ENCODE measurements around the gene MYBPH. TPM values are rescaled to one million over a fixed set of nuclear protein-coding genes. Genes with fewer than 3 reads are reported as not detected.

Gene MYBPH
- total RNA-seq, 3 donors from 2014 or later: not detected

- Histone ChIP-seq H3K9me3 (no peaks in the 10 kb centered on the region), H3K4me3 (no peak overlapping the region), H3K36me3 (ENCODE audit: low read depth) (no peaks in the 10 kb centered on the region), H3K4me1 (ENCODE audit: low read depth) (peaks cover 3% of the 10 kb centered on the region)
- TF ChIP-seq CTCF (IDR thresholded peaks at IDR 0.05): no peak
- ATAC-seq (no peak), DNase-seq (no peak)
- intact Hi-C loops (cut with DNase I, micrococcal nuclease): no loop called here
Measured at GRCh38 chr1:203186091-203186445, 10.4 kb upstream of the MYBPH start.

- H3K4me1 ChIP-seq (ENCODE audit: low read depth): peaks cover 3% of the 10 kb centered on the region
- H3K4me3 ChIP-seq: no peak overlapping the region
- no peaks in the 10 kb centered on the region for H3K36me3 ChIP-seq (ENCODE audit: low read depth)
- ATAC-seq (no peak), DNase-seq (no peak)
- intact Hi-C loops (cut with DNase I, micrococcal nuclease): no loop called here
- no peak for TF ChIP-seq CTCF (IDR thresholded peaks at IDR 0.05)
- no peaks in the 10 kb centered on the region for H3K9me3 ChIP-seq
Measured at GRCh38 chr1:203185585-203185984, 10.0 kb upstream of the MYBPH start.

DNA sequence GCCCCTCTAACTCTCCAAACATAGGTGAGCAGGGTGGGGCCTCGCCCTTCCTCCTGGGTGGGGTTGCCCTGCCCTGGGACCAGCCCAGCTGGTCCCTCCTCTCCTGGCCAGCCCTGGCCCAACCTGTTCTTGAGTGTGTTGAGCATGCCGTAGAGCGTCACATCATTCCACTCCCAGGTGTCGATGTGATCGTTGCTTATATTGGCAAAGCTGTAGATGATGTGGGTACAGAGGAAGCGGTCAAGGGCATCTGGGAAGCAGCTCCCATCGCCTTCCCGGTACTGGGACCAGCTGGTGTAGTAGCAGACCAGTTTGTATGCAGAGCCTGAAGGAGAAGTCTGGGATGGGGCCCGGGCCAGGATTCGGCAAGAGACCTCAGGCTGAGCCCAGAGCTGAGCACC is 9.4 kb upstream of the MYBPH start:
- no peak for DNase-seq
- H3K4me1 ChIP-seq (ENCODE audit: low read depth): peaks cover 3% of the 10 kb centered on the region
- H3K36me3 ChIP-seq (ENCODE audit: low read depth): no peaks in the 10 kb centered on the region
- intact Hi-C loops (cut with DNase I, micrococcal nuclease): no loop called here
- ATAC-seq: no peak
- H3K9me3 ChIP-seq: no peaks in the 10 kb centered on the region
- no peak for TF ChIP-seq CTCF (IDR thresholded peaks at IDR 0.05)
- H3K4me3 ChIP-seq: no peak overlapping the region

DNA sequence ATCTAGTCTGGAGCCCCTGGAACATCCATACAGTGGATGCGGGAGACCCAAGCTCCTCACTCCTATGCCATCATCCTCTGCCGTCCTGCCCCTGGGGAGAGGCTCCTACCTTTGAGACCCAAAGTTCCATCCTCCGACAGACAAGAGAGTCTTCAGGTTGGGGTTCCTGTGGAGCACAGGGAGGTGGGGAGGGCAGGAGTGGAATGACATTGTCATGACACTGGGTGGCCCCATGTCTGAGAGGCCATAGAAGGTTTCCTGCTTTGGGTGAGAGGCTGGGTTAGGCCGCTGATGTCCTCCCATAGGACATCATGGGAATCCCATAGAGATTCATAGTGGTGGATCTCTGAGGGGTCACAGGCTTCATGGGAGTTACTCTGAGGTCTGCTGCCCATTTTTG is 8.8 kb upstream of the MYBPH start:
- H3K4me1 ChIP-seq (ENCODE audit: low read depth): peaks cover 3% of the 10 kb centered on the region

GRCh38 chr1:203183828-203184227 is 8.2 kb upstream of the MYBPH start:
- no peaks in the 10 kb centered on the region for H3K36me3 ChIP-seq (ENCODE audit: low read depth)
- peaks cover 3% of the 10 kb centered on the region for H3K4me1 ChIP-seq (ENCODE audit: low read depth)
- H3K9me3 ChIP-seq: no peaks in the 10 kb centered on the region
- no peak overlapping the region for H3K4me3 ChIP-seq
- intact Hi-C loops (cut with DNase I, micrococcal nuclease): no loop called here
- TF ChIP-seq CTCF (IDR thresholded peaks at IDR 0.05): no peak
- no peak for DNase-seq
- no peak for ATAC-seq

More for the DNA sequence above, 8.8 kb upstream of the MYBPH start:
- H3K9me3 ChIP-seq: no peaks in the 10 kb centered on the region
- ATAC-seq (no peak), DNase-seq (no peak)
- intact Hi-C loops (cut with DNase I, micrococcal nuclease): no loop called here
- no peak overlapping the region for H3K4me3 ChIP-seq
- no peaks in the 10 kb centered on the region for H3K36me3 ChIP-seq (ENCODE audit: low read depth)
- TF ChIP-seq CTCF (IDR thresholded peaks at IDR 0.05): no peak

- intact Hi-C loops (cut with DNase I, micrococcal nuclease): no loop called here
- DNase-seq (no peak), ATAC-seq (no peak)
- no peak for TF ChIP-seq CTCF (IDR thresholded peaks at IDR 0.05)
- H3K4me1 ChIP-seq (ENCODE audit: low read depth): peaks cover 3% of the 10 kb centered on the region
- H3K9me3 ChIP-seq: no peaks in the 10 kb centered on the region
- H3K36me3 ChIP-seq (ENCODE audit: low read depth): no peaks in the 10 kb centered on the region
- H3K4me3 ChIP-seq: no peak overlapping the region
Measured at GRCh38 chr1:203182387-203182953, 6.8 kb upstream of the MYBPH start.
